HK-2 (cell line): ENCODE measurements around the gene ZNF385D.
A peak's percentile ranks its signal among the peaks of the same experiment; 100 is the strongest.
"Not testable (repeated sequence)": the region's sequence is repeated elsewhere in the genome, so short reads cannot be mapped to it uniquely, and the experiment has no call there.

ENCODE experiments used
- DNase-seq: peaks from one replicate; pipeline ENCODE4 v3.0.0-alpha.2; 2018; ENCODE audit not compliant: unreplicated experiment

The ZNF385D gene

GRCh38 chr3:21520106-21520963 is 230.7 kb downstream of the ZNF385D start:
- DNase-seq = no peak

- no peak for DNase-seq
Measured at GRCh38 chr3:21517184-21517583, 233.8 kb downstream of the ZNF385D start.

- DNase-seq = no peak
Measured at GRCh38 chr3:21515417-21515816, 235.6 kb downstream of the ZNF385D start.

- DNase-seq = no peak
Measured at GRCh38 chr3:21509731-21510470, 241.1 kb downstream of the ZNF385D start.

- no peak for DNase-seq
Measured at GRCh38 chr3:21508246-21508645, 242.8 kb downstream of the ZNF385D start.

- DNase-seq = no peak
Measured at GRCh38 chr3:21505711-21506460, 245.1 kb downstream of the ZNF385D start.

- DNase-seq = no peak
Measured at GRCh38 chr3:21502656-21503055, 248.4 kb downstream of the ZNF385D start.

- no peak for DNase-seq
Measured at GRCh38 chr3:21500834-21501233, 250.2 kb downstream of the ZNF385D start.

- DNase-seq = not testable (repeated sequence)
Measured at GRCh38 chr3:21490671-21491070, 260.3 kb downstream of the ZNF385D start.

- no peak for DNase-seq
Measured at GRCh38 chr3:21487520-21487919, 263.5 kb downstream of the ZNF385D start.

GRCh38 chr3:21486024-21486935 is 264.7 kb downstream of the ZNF385D start:
- not testable (repeated sequence) for DNase-seq

GRCh38 chr3:21484828-21485144 is 266.2 kb downstream of the ZNF385D start:
- DNase-seq = no peak

- peak; percentile 49 for DNase-seq
Measured at GRCh38 chr3:21484057-21484827, 266.8 kb downstream of the ZNF385D start.

GRCh38 chr3:21481991-21482390 is 269.0 kb downstream of the ZNF385D start:
- no peak for DNase-seq

- no peak for DNase-seq
Measured at GRCh38 chr3:21477541-21478288, 273.3 kb downstream of the ZNF385D start.

GRCh38 chr3:21466476-21466875 is 284.5 kb downstream of the ZNF385D start:
- no peak for DNase-seq

GRCh38 chr3:21464746-21465145 is 286.3 kb downstream of the ZNF385D start:
- no peak for DNase-seq

- no peak for DNase-seq
Measured at GRCh38 chr3:21463319-21463718, 287.7 kb downstream of the ZNF385D start.

- no peak for DNase-seq
Measured at GRCh38 chr3:21462141-21462540, 288.9 kb downstream of the ZNF385D start.

GRCh38 chr3:21457084-21457483 is 293.9 kb downstream of the ZNF385D start:
- no peak for DNase-seq
